ENCODE measurements around the gene REEP5.

DNA sequence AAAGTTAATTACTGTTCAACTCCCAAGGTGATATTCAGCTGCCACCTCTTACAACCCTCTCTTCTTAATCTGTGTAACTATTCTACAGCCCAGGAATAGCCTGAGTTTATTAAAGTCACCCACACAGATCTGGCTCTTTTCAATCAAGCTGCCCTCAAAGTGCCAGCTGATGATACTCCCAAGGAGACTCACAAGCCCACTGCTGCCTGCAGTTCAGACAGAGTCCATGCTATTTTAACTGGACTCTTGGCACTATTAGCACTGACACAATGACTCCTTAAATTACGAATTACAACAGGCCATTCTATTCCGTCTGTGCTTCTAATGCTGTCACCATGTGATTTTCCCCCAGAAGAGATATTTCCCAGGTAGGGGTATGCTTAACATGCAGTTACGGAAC is 26.3 kb downstream of the REEP5 start:
- no peak for TF ChIP-seq EZH2 (optimal IDR thresholded peaks at IDR 0.05; ENCODE audit: low read depth, low read length)
- TF ChIP-seq, protein P1, sequence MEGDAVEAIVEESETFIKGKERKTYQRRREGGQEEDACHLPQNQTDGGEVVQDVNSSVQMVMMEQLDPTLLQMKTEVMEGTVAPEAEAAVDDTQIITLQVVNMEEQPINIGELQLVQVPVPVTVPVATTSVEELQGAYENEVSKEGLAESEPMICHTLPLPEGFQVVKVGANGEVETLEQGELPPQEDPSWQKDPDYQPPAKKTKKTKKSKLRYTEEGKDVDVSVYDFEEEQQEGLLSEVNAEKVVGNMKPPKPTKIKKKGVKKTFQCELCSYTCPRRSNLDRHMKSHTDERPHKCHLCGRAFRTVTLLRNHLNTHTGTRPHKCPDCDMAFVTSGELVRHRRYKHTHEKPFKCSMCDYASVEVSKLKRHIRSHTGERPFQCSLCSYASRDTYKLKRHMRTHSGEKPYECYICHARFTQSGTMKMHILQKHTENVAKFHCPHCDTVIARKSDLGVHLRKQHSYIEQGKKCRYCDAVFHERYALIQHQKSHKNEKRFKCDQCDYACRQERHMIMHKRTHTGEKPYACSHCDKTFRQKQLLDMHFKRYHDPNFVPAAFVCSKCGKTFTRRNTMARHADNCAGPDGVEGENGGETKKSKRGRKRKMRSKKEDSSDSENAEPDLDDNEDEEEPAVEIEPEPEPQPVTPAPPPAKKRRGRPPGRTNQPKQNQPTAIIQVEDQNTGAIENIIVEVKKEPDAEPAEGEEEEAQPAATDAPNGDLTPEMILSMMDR (IDR thresholded peaks at IDR 0.05; ENCODE audit: low read length): no peak

Data from MM.1S (cell line).